Diencephalon (tissue), 1 donor: Measurements from ENCODE around the gene IRGQ. TPM values are rescaled to one million over a fixed set of nuclear protein-coding genes. Genes with fewer than 3 reads are reported as not detected.

ENCODE experiments used
- total RNA-seq: library from RNA; depleted of rRNA; stranded (reverse); fragments of >200 nt; gene quantifications from one replicate; pipeline ENCODE4 v1.2.3, GENCODE V29; 2014

IRGQ gene
- total RNA-seq: 134 TPM

DNA sequence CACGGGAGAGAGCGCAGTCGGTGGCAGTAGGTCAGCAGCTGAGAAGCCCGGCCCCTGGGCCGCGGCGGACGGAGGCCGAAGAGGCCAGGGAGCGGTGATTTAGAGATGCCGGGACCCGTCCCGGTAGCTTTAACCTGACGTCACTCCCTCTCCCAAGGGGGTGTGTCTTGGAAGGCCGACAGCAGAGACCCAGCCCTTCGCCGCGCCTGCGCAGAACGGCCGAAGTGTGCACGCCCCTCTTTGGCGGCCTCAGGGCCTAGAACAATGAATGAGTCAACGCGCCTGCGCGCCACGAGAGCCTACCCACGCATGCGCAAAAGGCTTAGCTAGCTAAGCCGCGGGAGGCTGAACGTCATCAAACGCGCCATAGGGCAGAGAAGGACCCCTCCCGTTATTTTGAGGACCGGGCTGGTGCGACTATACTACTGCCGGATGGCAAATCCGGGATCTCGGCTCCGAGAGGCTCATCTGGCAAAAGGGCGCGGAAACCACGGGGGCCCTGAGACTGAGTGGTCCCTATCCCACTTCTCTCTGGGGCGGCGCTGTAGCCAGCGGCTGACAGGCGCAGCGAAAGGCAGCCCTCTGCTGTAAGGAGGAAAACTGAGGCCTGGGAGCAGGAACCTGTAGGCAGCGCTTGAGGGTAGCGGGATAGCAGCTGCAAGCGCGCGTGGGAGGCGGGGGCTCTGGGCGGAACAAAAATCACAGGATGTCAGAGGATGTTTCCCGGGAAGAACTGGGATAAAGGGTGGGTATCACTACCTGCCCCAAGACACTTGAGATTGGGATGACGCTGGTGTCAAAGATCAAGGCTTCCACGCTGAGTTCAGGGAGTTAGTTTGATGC, at the start of gene IRGQ, which contains the start of gene ZNF576:
Gene IRGQ (minus strand): TSS at position 136 of the 843 bp plus-strand sequence. CDS start 796 bp downstream, outside the sequence.
Gene ZNF576 (plus strand): TSS at position 597 of the 843 bp plus-strand sequence. CDS start 514 bp downstream, outside the sequence.

DNA sequence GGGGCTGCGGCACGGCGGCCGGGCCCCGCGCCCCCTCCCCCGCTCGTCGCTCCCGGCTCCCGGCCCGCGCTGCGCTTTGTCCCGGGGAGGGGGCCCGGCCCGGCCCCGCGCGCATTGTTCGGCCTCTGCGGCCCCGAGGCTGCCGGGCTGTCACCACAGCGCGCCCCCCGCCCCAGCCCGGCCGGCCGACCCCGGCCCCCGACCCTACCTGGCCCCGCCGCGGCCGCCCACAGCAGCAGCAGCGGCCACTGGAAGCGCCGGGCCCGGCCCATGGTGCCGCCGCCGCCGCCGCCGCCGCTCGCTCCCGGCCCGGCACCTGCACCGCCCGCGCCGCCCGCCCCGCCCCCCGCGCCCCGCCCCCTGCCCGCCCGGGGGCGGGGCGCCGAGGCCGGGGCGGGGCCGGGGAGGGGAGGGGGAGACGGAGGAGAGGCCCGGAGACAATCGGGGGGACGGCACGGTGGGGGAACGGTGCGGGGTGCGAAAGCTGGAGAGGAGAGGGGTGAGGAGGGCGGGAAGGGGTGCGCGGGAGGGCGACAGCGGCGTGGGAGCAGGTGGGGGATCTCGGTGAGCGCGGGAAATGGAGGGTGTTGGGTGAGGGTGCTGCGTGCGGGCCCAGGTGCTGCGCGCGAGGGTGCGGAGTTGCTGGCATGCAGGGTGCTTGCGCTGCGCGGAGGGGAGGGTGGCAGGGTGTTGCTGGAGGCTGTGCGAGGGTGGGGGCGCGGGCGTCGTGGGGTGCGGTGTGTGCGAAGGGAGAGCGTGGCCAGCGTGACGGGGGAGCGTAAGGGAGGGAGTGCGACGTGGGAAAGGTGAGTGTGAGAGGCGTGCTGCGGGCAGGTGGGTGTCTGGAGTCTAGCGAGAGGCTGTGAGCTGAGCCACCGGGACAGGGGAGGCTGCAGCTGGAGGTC, 43.8 kb upstream of the IRGQ start, which contains the start of gene CADM4:
Gene CADM4 (minus strand): TSS at position 332 of the 905 bp plus-strand sequence. CDS start 60 bp downstream, at position 272.

DNA sequence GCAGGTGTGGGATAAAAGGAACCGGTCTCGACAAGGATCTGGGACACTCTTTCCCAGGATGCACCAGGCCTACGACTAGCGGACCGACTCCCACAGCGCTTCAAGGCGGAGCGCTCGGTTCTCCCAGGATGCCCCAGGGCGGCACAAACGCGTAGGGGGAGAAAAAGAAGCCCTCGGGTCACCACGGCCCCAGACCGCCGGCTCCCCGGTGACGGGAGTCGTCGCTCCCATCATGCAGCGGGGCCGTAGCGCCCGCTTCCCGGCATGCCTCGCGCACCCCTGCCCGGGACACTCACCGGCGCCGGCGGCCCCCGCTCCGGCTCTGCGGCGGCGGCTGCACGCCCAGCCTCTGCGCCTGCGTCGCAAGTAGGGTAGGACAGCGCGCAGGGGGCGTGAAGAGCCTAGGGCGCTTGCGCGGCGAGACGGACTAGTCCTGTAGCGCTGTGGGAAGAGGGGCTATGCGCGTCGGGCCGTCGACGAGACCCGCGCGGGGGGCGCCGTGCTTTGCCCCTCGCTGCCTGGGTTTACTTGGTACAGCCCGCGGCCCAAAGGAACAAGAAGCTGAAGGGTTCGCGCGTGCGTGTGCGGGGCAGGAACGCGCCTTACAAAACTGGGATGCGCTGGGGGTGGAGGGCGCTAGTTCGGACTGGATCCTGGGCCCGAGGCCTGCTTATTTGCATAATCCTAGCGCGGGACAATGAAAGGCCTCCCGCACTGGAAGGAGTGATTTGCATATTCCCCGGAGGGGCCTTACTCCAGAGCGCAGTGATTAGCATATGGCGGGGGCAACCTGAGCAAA, 23.5 kb upstream of the IRGQ start, which contains the start of gene ZNF428:
Gene ZNF428 (minus strand): TSS at position 368 of the 799 bp plus-strand sequence. CDS start 5,325 bp downstream, outside the sequence.

DNA sequence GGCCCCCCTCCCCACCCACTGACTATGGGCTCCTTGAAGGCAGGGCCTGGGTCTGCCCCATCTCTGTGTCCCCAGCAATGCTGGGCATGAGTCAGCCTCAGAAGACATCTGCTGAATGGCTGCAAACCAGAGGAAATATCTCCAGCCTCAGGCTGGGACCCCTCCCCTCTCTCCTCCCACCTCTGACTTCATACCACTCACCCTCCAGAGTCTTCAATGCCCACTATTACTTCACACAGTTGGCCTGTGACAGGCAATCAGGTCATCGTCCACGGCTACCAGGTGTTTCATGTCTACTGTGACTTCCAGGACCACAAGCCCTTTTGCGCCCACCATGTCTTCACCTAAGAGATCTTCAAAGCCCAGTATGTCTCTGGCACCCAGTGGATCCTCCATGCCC, 15.9 kb upstream of the IRGQ start, which contains the start of gene SRRM5:
Gene SRRM5 (plus strand): TSS at position 301 of the 400 bp plus-strand sequence. CDS start 34 bp downstream, at position 335.

GRCh38 chr19:43575156-43575950, 20.6 kb downstream of the IRGQ start, which contains the start of the genes PINLYP and XRCC1:
PINLYP (plus strand) TSS chr19:43575801; CDS start chr19:43577192, 1,391 bp downstream.
XRCC1 (minus strand) TSS chr19:43575527; CDS start chr19:43575458, 69 bp downstream.

Other genes with a start within 250 kb of the IRGQ start
- 1.8 TPM for gene CD177, start 242.4 kb downstream of the IRGQ start, total RNA-seq
- not detected for gene TEX101, start 181.2 kb downstream of the IRGQ start, total RNA-seq
- gene LYPD3, start 130.5 kb downstream of the IRGQ start, total RNA-seq: 0.46 TPM
- 3.7 TPM for gene PHLDB3, start 91.4 kb downstream of the IRGQ start, total RNA-seq
- gene ETHE1, start 68.9 kb downstream of the IRGQ start, total RNA-seq: 18.2 TPM
- 1.8 TPM for gene ZNF575, start 62.9 kb downstream of the IRGQ start, total RNA-seq
- gene XRCC1, start 20.6 kb downstream of the IRGQ start, total RNA-seq: 16.4 TPM
- gene PINLYP, start 20.3 kb downstream of the IRGQ start, total RNA-seq: 8.1 TPM
- gene ZNF576, start 461 bp upstream of the IRGQ start, total RNA-seq: 11.1 TPM
- not detected for gene SRRM5, start 16.0 kb upstream of the IRGQ start, total RNA-seq
- gene ZNF428, start 23.5 kb upstream of the IRGQ start, total RNA-seq: 107 TPM
- gene CADM4, start 43.7 kb upstream of the IRGQ start, total RNA-seq: 93.2 TPM
- 3.7 TPM for gene PLAUR, start 74.0 kb upstream of the IRGQ start, total RNA-seq
- gene IRGC, start 119.9 kb upstream of the IRGQ start, total RNA-seq: not detected
- 13.4 TPM for gene SMG9, start 158.8 kb upstream of the IRGQ start, total RNA-seq
- gene KCNN4, start 184.8 kb upstream of the IRGQ start, total RNA-seq: not detected
- gene LYPD5, start 206.3 kb upstream of the IRGQ start, total RNA-seq: 6.7 TPM
- gene ZNF283, start 231.2 kb upstream of the IRGQ start, total RNA-seq: 36.2 TPM